Activated CD4-positive, alpha-beta T cell treated with anti-CD3 and anti-CD28 coated beads, Interleukin-2, amount 50 U/mL, for 1 hour (primary cell): ENCODE results near the gene LRRTM4.

Experiments used
- DNase-seq: peaks from one replicate; pipeline ENCODE4 v3.0.0-alpha.2; 2020

Gene LRRTM4

GRCh38 chr2:76977846-76978727 is 544.1 kb downstream of the LRRTM4 start:
- no peak for DNase-seq

GRCh38 chr2:76975752-76976151 is 546.4 kb downstream of the LRRTM4 start:
- DNase-seq, result no peak

GRCh38 chr2:76973610-76974009 is 548.6 kb downstream of the LRRTM4 start:
- DNase-seq, result no peak

- no peak for DNase-seq
These were observed 556.4 kb downstream of the LRRTM4 start for GRCh38 chr2:76965772-76966171.

GRCh38 chr2:76958749-76959148 is 563.4 kb downstream of the LRRTM4 start:
- DNase-seq, result no peak

- no peak for DNase-seq
These were observed 568.3 kb downstream of the LRRTM4 start for GRCh38 chr2:76953733-76954347.

GRCh38 chr2:76946631-76947145 is 575.5 kb downstream of the LRRTM4 start:
- DNase-seq, result no peak

- no peak for DNase-seq
These were observed 581.6 kb downstream of the LRRTM4 start for GRCh38 chr2:76940559-76940958.

- DNase-seq, result no peak
These were observed 584.0 kb downstream of the LRRTM4 start for GRCh38 chr2:76938153-76938552.

GRCh38 chr2:76932550-76932949 is 589.6 kb downstream of the LRRTM4 start:
- no peak for DNase-seq

- no peak for DNase-seq
These were observed 592.0 kb downstream of the LRRTM4 start for GRCh38 chr2:76930056-76930744.

GRCh38 chr2:76928026-76928425 is 594.1 kb downstream of the LRRTM4 start:
- no peak for DNase-seq

GRCh38 chr2:76921006-76921405 is 601.2 kb downstream of the LRRTM4 start:
- DNase-seq, result no peak

- no peak for DNase-seq
These were observed 626.7 kb downstream of the LRRTM4 start for GRCh38 chr2:76895469-76895868.

- DNase-seq, result no peak
These were observed 651.6 kb downstream of the LRRTM4 start for GRCh38 chr2:76870581-76870980.

- DNase-seq, result no peak
These were observed 652.2 kb downstream of the LRRTM4 start for GRCh38 chr2:76870011-76870410.

GRCh38 chr2:76867854-76868253 is 654.3 kb downstream of the LRRTM4 start:
- no peak for DNase-seq

GRCh38 chr2:76866464-76866863 is 655.7 kb downstream of the LRRTM4 start:
- DNase-seq, result no peak

- DNase-seq, result no peak
These were observed 659.3 kb downstream of the LRRTM4 start for GRCh38 chr2:76862901-76863300.

- no peak for DNase-seq
These were observed 660.5 kb downstream of the LRRTM4 start for GRCh38 chr2:76861708-76862107.

- DNase-seq, result no peak
These were observed 671.2 kb downstream of the LRRTM4 start for GRCh38 chr2:76851000-76851399.

GRCh38 chr2:76849086-76849485 is 673.1 kb downstream of the LRRTM4 start:
- DNase-seq, result no peak

GRCh38 chr2:76839826-76840225 is 682.4 kb downstream of the LRRTM4 start:
- DNase-seq, result no peak
